Thymus (tissue), 11 donors: ENCODE results near the gene SRA1. TPM values are rescaled to one million over a fixed set of nuclear protein-coding genes. Genes with fewer than 3 reads are reported as not detected.

Experiments used
- DNase-seq, 9 donors: peaks; one replicate each; pipeline ENCODE4 v3.0.0-alpha.2; 2013; ENCODE audit warnings: low spot score in 9 of 9, low read depth in 6 of 9, missing footprints in 1 of 9
- H3K27ac ChIP-seq, 2 donors: one replicate each; pipeline ENCODE4 v1.5.1; 2013; ENCODE audit warnings: control low read depth in 1 of 2, low read depth in 1 of 2, low read length in 1 of 2, mild to moderate bottlenecking in 1 of 2, moderate library complexity in 1 of 2
- H3K27me3 ChIP-seq, 2 donors: one replicate each; pipeline ENCODE4 v1.5.1; 2013; ENCODE audit warnings: low read length in 1 of 2; ENCODE audit not compliant: control insufficient read depth in 2 of 2, insufficient read depth in 1 of 2
- H3K36me3 ChIP-seq, 2 donors: one replicate each; pipeline ENCODE4 v1.5.1; 2013; ENCODE audit warnings: low read length in 1 of 2, mild to moderate bottlenecking in 1 of 2, moderate library complexity in 1 of 2; ENCODE audit not compliant: control insufficient read depth in 2 of 2, insufficient read depth in 2 of 2
- H3K4me1 ChIP-seq, 2 donors: one replicate each; pipeline ENCODE4 v1.5.1; 2013; ENCODE audit warnings: low read length in 2 of 2; ENCODE audit not compliant: control insufficient read depth in 2 of 2, insufficient read depth in 2 of 2
- H3K4me3 ChIP-seq, 2 donors: one replicate each; pipeline ENCODE4 v1.5.1; 2013; ENCODE audit warnings: low read length in 2 of 2, control low read depth in 1 of 2, mild to moderate bottlenecking in 1 of 2
- H3K9me3 ChIP-seq, 2 donors: one replicate each; pipeline ENCODE4 v1.5.1; 2013; ENCODE audit warnings: low read length in 1 of 2, mild to moderate bottlenecking in 1 of 2; ENCODE audit not compliant: control insufficient read depth in 2 of 2, insufficient read depth in 1 of 2
- WGBS: extraction: QIAGEN DNeasy Blood & Tissue Kit; methylation state at CpG from one replicate; pipeline ENCODE4 v1.1.7; 2013; 5-methylcytosine and 5-hydroxymethylcytosine counted together
- polyA plus RNA-seq: library from polyadenylated mRNA; stranded (reverse); fragments of 200-250 nt; gene quantifications from one replicate; pipeline ENCODE4 v1.2.3, GENCODE V29; 2013
- total RNA-seq: library from RNA; stranded (reverse); fragments of 120-200 nt; gene quantifications from one replicate; pipeline ENCODE4 v1.2.4, GENCODE V29; 2013
- donor health status: healthy.

Gene SRA1
- total and polyA plus RNA-seq, 2 donors = 29.7 to 46.3 TPM

- Histone ChIP-seq H3K4me3 (no peak overlapping the region), H3K4me1 (peaks cover 12 to 36% of the 10 kb centered on the region in 2 donors), H3K27ac (no peak overlapping the region), H3K27me3 (no peaks in the 10 kb centered on the region), H3K9me3 (no peaks in the 10 kb centered on the region), H3K36me3 (peaks cover 27 to 47% of the 10 kb centered on the region in 2 donors)
- DNase-seq = no peak
- 94% methylated on average over 3 of the region's 3 CpGs for WGBS
These were observed 7.8 kb downstream of the SRA1 start for GRCh38 chr5:140549237-140550144.

- Histone ChIP-seq H3K27ac (peak overlapping the region; percentile 86 to 92), H3K4me1 (peaks cover 9 to 30% of the 10 kb centered on the region in 2 donors), H3K4me3 (no peak overlapping the region), H3K27me3 (no peaks in the 10 kb centered on the region), H3K36me3 (peaks cover 27 to 54% of the 10 kb centered on the region in 2 donors), H3K9me3 (no peaks in the 10 kb centered on the region)
- 99% methylated on average over 7 of the region's 7 CpGs for WGBS
- DNase-seq = no peak
These were observed 8.5 kb downstream of the SRA1 start for GRCh38 chr5:140548791-140549190.

GRCh38 chr5:140548300-140548688 is 9.0 kb downstream of the SRA1 start:
- DNase-seq = no peak
- WGBS = 13% methylated on average over 5 of the region's 5 CpGs
- H3K27ac ChIP-seq = peak overlapping the region; percentile 86 to 92
- H3K4me3 ChIP-seq = peak overlapping the region; percentile 54 to 64
- no peaks in the 10 kb centered on the region for H3K27me3 ChIP-seq
- H3K36me3 ChIP-seq = peaks cover 27 to 54% of the 10 kb centered on the region in 2 donors
- H3K4me1 ChIP-seq = peaks cover 9 to 30% of the 10 kb centered on the region in 2 donors
- H3K9me3 ChIP-seq = no peaks in the 10 kb centered on the region

GRCh38 chr5:140547508-140548299 is 9.6 kb downstream of the SRA1 start, which contains the start of gene EIF4EBP3:
Gene EIF4EBP3 (plus strand): TSS chr5:140547662. CDS start chr5:140547738, 76 bp downstream.
- peak; percentile 59 to 87 (median 71) for DNase-seq
- peaks cover 9 to 30% of the 10 kb centered on the region in 2 donors for H3K4me1 ChIP-seq
- peak within 1 kb of the TSS; percentile 54 to 64 for H3K4me3 ChIP-seq
- peak within 1 kb of the TSS; percentile 86 to 92 for H3K27ac ChIP-seq
- H3K9me3 ChIP-seq = no peaks in the 10 kb centered on the region
- H3K27me3 ChIP-seq = no peaks in the 10 kb centered on the region
- peaks cover 27 to 54% of the 10 kb centered on the region in 2 donors for H3K36me3 ChIP-seq
- 1% methylated on average over 52 of the region's 52 CpGs for WGBS

- Histone ChIP-seq H3K36me3 (peaks cover 30 to 54% of the 10 kb centered on the region in 2 donors), H3K27me3 (no peaks in the 10 kb centered on the region), H3K27ac (peak overlapping the region; percentile 39 to 73), H3K9me3 (no peaks in the 10 kb centered on the region), H3K4me1 (peaks cover 9 to 30% of the 10 kb centered on the region in 2 donors), H3K4me3 (peak overlapping the region; percentile 54 to 64)
- 77% methylated on average over 13 of the region's 13 CpGs for WGBS
- no peak for DNase-seq
These were observed 10.3 kb downstream of the SRA1 start for GRCh38 chr5:140546851-140547507.

GRCh38 chr5:140545606-140546005 is 11.7 kb downstream of the SRA1 start:
- Histone ChIP-seq H3K9me3 (no peaks in the 10 kb centered on the region), H3K27ac (no peak overlapping the region), H3K4me3 (no peak overlapping the region), H3K4me1 (peaks cover 9 to 30% of the 10 kb centered on the region in 2 donors), H3K27me3 (no peaks in the 10 kb centered on the region), H3K36me3 (peaks cover 24 to 54% of the 10 kb centered on the region in 2 donors)
- DNase-seq = no peak
- 98% methylated on average over 10 of the region's 10 CpGs for WGBS

GRCh38 chr5:140544986-140545385 is 12.3 kb downstream of the SRA1 start:
- H3K27ac ChIP-seq = no peak overlapping the region
- WGBS = 98% methylated on average over 7 of the region's 7 CpGs
- H3K4me3 ChIP-seq = no peak overlapping the region
- peaks cover 9 to 30% of the 10 kb centered on the region in 2 donors for H3K4me1 ChIP-seq
- no peak for DNase-seq
- peaks cover 18 to 54% of the 10 kb centered on the region in 2 donors for H3K36me3 ChIP-seq
- no peaks in the 10 kb centered on the region for H3K9me3 ChIP-seq
- no peaks in the 10 kb centered on the region for H3K27me3 ChIP-seq

GRCh38 chr5:140542972-140543371 is 14.3 kb downstream of the SRA1 start:
- no peak for DNase-seq
- H3K9me3 ChIP-seq = no peaks in the 10 kb centered on the region
- H3K27ac ChIP-seq = no peak overlapping the region
- peaks cover 8 to 60% of the 10 kb centered on the region in 2 donors for H3K36me3 ChIP-seq
- peaks cover 4 to 13% of the 10 kb centered on the region in 2 donors for H3K4me1 ChIP-seq
- no peaks in the 10 kb centered on the region for H3K27me3 ChIP-seq
- no peak overlapping the region for H3K4me3 ChIP-seq
- WGBS = 96% methylated on average over 5 of the region's 5 CpGs
